IPS-18a (cell line): ENCODE measurements around the gene WBP1L.
"Not testable (repeated sequence)": the region's sequence is repeated elsewhere in the genome, so short reads cannot be mapped to it uniquely, and the experiment has no call there.

Source experiments
- H3K27ac ChIP-seq: one replicate; pipeline ENCODE4 v1.5.1; 2013; ENCODE audit warnings: low read length
- H3K27me3 ChIP-seq: one replicate; pipeline ENCODE4 v1.6.1; 2013; ENCODE audit warnings: mild to moderate bottlenecking, low read length; ENCODE audit not compliant: control insufficient read depth, insufficient read depth
- H3K36me3 ChIP-seq: one replicate; pipeline ENCODE4 v1.6.1; 2013; ENCODE audit warnings: low read depth, low read length; ENCODE audit not compliant: control insufficient read depth
- H3K4me1 ChIP-seq: one replicate; pipeline ENCODE4 v1.6.1; 2013; ENCODE audit warnings: low read depth, low read length; ENCODE audit not compliant: control insufficient read depth
- H3K4me3 ChIP-seq: one replicate; pipeline ENCODE4 v1.5.1; 2013; ENCODE audit warnings: low read length
- H3K9ac ChIP-seq: one replicate; pipeline ENCODE4 v1.6.1; 2013; ENCODE audit warnings: mild to moderate bottlenecking, low read length, moderate library complexity
- H3K9me3 ChIP-seq: one replicate; pipeline ENCODE4 v1.6.1; 2013; ENCODE audit warnings: low read depth, low read length; ENCODE audit not compliant: control insufficient read depth

WBP1L gene

GRCh38 chr10:102841827-102842345, 98.1 kb downstream of the WBP1L start:
- no peak overlapping the region for H3K27ac ChIP-seq
- no peaks in the 10 kb centered on the region for H3K36me3 ChIP-seq
- no peaks in the 10 kb centered on the region for H3K27me3 ChIP-seq
- H3K9me3 ChIP-seq: no peaks in the 10 kb centered on the region
- no peaks in the 10 kb centered on the region for H3K4me1 ChIP-seq
- H3K9ac ChIP-seq: no peak overlapping the region
- no peak overlapping the region for H3K4me3 ChIP-seq

- H3K4me1 ChIP-seq, H3K9me3 ChIP-seq, H3K27me3 ChIP-seq, H3K27ac ChIP-seq, H3K9ac ChIP-seq, H3K4me3 ChIP-seq, H3K36me3 ChIP-seq: not testable (repeated sequence)
These were observed 99.4 kb downstream of the WBP1L start for GRCh38 chr10:102843139-102843538.

- not testable (repeated sequence) for H3K27me3 ChIP-seq
These were observed 100.5 kb downstream of the WBP1L start for GRCh38 chr10:102844190-102844776.

GRCh38 chr10:102845352-102845902, 101.7 kb downstream of the WBP1L start:
- Histone ChIP-seq H3K9me3 (no peaks in the 10 kb centered on the region), H3K4me3 (no peak overlapping the region), H3K27ac (no peak overlapping the region), H3K27me3 (no peaks in the 10 kb centered on the region), H3K9ac (no peak overlapping the region), H3K36me3 (no peaks in the 10 kb centered on the region), H3K4me1 (no peaks in the 10 kb centered on the region)

More at GRCh38 chr10:102844190-102844776, 100.5 kb downstream of the WBP1L start:
- H3K27ac ChIP-seq, H3K36me3 ChIP-seq, H3K9ac ChIP-seq, H3K4me3 ChIP-seq, H3K9me3 ChIP-seq, H3K4me1 ChIP-seq: not testable (repeated sequence)

GRCh38 chr10:102850025-102850518, 106.3 kb downstream of the WBP1L start:
- Histone ChIP-seq H3K27ac (no peak overlapping the region), H3K27me3 (no peaks in the 10 kb centered on the region), H3K9me3 (no peaks in the 10 kb centered on the region), H3K4me1 (no peaks in the 10 kb centered on the region), H3K36me3 (no peaks in the 10 kb centered on the region), H3K9ac (no peak overlapping the region), H3K4me3 (no peak overlapping the region)

- H3K36me3 ChIP-seq, H3K27ac ChIP-seq, H3K9ac ChIP-seq, H3K4me3 ChIP-seq, H3K27me3 ChIP-seq, H3K9me3 ChIP-seq, H3K4me1 ChIP-seq: not testable (repeated sequence)
These were observed 109.5 kb downstream of the WBP1L start for GRCh38 chr10:102853237-102853636.

GRCh38 chr10:102855731-102856436, 112.1 kb downstream of the WBP1L start:
- not testable (repeated sequence) for H3K27ac ChIP-seq, H3K9me3 ChIP-seq, H3K27me3 ChIP-seq, H3K4me3 ChIP-seq, H3K36me3 ChIP-seq, H3K9ac ChIP-seq, H3K4me1 ChIP-seq

- Histone ChIP-seq H3K4me1 (no peaks in the 10 kb centered on the region), H3K27ac (no peak overlapping the region), H3K9me3 (no peaks in the 10 kb centered on the region), H3K9ac (no peak overlapping the region), H3K27me3 (no peaks in the 10 kb centered on the region), H3K4me3 (no peak overlapping the region), H3K36me3 (no peaks in the 10 kb centered on the region)
These were observed 113.1 kb downstream of the WBP1L start for GRCh38 chr10:102856758-102857424.

GRCh38 chr10:102859911-102860310, 116.2 kb downstream of the WBP1L start:
- Histone ChIP-seq H3K4me1 (no peaks in the 10 kb centered on the region), H3K27me3 (no peaks in the 10 kb centered on the region), H3K4me3 (no peak overlapping the region), H3K9ac (no peak overlapping the region), H3K27ac (no peak overlapping the region), H3K9me3 (no peaks in the 10 kb centered on the region), H3K36me3 (no peaks in the 10 kb centered on the region)

GRCh38 chr10:102863660-102864059, 119.9 kb downstream of the WBP1L start:
- Histone ChIP-seq H3K27ac (no peak overlapping the region), H3K27me3 (no peaks in the 10 kb centered on the region), H3K9ac (no peak overlapping the region), H3K36me3 (no peaks in the 10 kb centered on the region), H3K9me3 (no peaks in the 10 kb centered on the region), H3K4me1 (no peaks in the 10 kb centered on the region), H3K4me3 (no peak overlapping the region)

GRCh38 chr10:102865620-102866019, 121.9 kb downstream of the WBP1L start:
- no peaks in the 10 kb centered on the region for H3K4me1 ChIP-seq
- H3K36me3 ChIP-seq: no peaks in the 10 kb centered on the region
- H3K9ac ChIP-seq: no peak overlapping the region
- H3K27ac ChIP-seq: no peak overlapping the region
- H3K4me3 ChIP-seq: no peak overlapping the region
- no peaks in the 10 kb centered on the region for H3K9me3 ChIP-seq
- no peaks in the 10 kb centered on the region for H3K27me3 ChIP-seq
